CD14-positive monocyte (primary cell): ENCODE results near the gene P3H2. TPM values are rescaled to one million over a fixed set of nuclear protein-coding genes. Genes with fewer than 3 reads are reported as not detected.

Source experiments
- DNase-seq, 3 donors: peaks; one replicate each; pipeline ENCODE4 v3.0.0-alpha.2; 2011 to 2022
- H2AFZ ChIP-seq: 2 replicates; pipeline ENCODE4 v1.6.0; 2012; ENCODE audit warnings: mild to moderate bottlenecking, low read depth, low read length, inconsistent platforms; ENCODE audit not compliant: insufficient read depth, poor library complexity, severe bottlenecking
- H3K27ac ChIP-seq, 2 donors: 1 replicate in 1 of 2; 2 replicates in 1 of 2; pipeline ENCODE4 v1.5.1; 2012 to 2013; ENCODE audit warnings: low read length in 2 of 2, control low read depth in 1 of 2, inconsistent platforms in 1 of 2, low read depth in 1 of 2, mild to moderate bottlenecking in 1 of 2
- H3K27me3 ChIP-seq, 2 donors: one replicate each; pipeline versions ENCODE4 v1.6.0 to v1.6.1; 2011 to 2013; ENCODE audit warnings: low read length in 2 of 2; ENCODE audit not compliant: control insufficient read depth in 2 of 2, insufficient read depth in 2 of 2
- H3K36me3 ChIP-seq, 2 donors: replicated peaks in 1 of 2; 1 replicate in 1 of 2; 2 replicates in 1 of 2; pipeline versions ENCODE4 v1.5.1 to v1.6.1; 2012 to 2013; ENCODE audit warnings: low read length in 2 of 2, control low read depth in 1 of 2, inconsistent platforms in 1 of 2, mild to moderate bottlenecking in 1 of 2; ENCODE audit not compliant: insufficient read depth in 2 of 2, control insufficient read depth in 1 of 2
- H3K4me1 ChIP-seq, 2 donors: 1 replicate in 1 of 2; 2 replicates in 1 of 2; pipeline versions ENCODE4 v1.5.1 to v1.6.1; 2012 to 2013; ENCODE audit warnings: low read length in 2 of 2, control low read depth in 1 of 2, inconsistent platforms in 1 of 2, mild to moderate bottlenecking in 1 of 2, moderate library complexity in 1 of 2; ENCODE audit not compliant: insufficient read depth in 2 of 2, control insufficient read depth in 1 of 2
- H3K4me2 ChIP-seq: replicated peaks from 2 replicates; pipeline ENCODE3; 2012; ENCODE audit warnings: low read length, moderate library complexity, mild to moderate bottlenecking; ENCODE audit not compliant: poor library complexity, severe bottlenecking; ENCODE audit errors: extremely low read depth
- H3K4me3 ChIP-seq, 3 experiments: fragments of 200-600 bp in 1 of 3; sonication (generic) in 1 of 3; replicated peaks in 1 of 3; 1 replicate in 2 of 3; 2 replicates in 1 of 3; pipeline ENCODE4 v1.5.1; 2011 to 2013; ENCODE audit warnings: low read length in 3 of 3, mild to moderate bottlenecking in 3 of 3, control low read depth in 2 of 3, low read depth in 2 of 3, inconsistent platforms in 1 of 3, moderate library complexity in 1 of 3
- H3K79me2 ChIP-seq: 2 replicates; pipeline ENCODE4 v1.6.0; 2012; ENCODE audit warnings: mild to moderate bottlenecking, control low read depth, inconsistent platforms, low read length, moderate library complexity; ENCODE audit not compliant: insufficient read depth
- H3K9ac ChIP-seq: 2 replicates; pipeline ENCODE4 v1.6.0; 2017; ENCODE audit warnings: low read length, mild to moderate bottlenecking; ENCODE audit not compliant: insufficient read depth, poor library complexity, severe bottlenecking
- H3K9me3 ChIP-seq, 2 donors: replicated peaks in 1 of 2; 1 replicate in 1 of 2; 2 replicates in 1 of 2; pipeline versions ENCODE4 v1.5.1 to v1.6.1; 2012 to 2013; ENCODE audit warnings: low read length in 2 of 2, control low read depth in 1 of 2; ENCODE audit not compliant: control insufficient read depth in 1 of 2, insufficient read depth in 1 of 2
- H4K20me1 ChIP-seq: 2 replicates; pipeline ENCODE4 v1.6.0; 2012; ENCODE audit warnings: mild to moderate bottlenecking, low read length, control low read depth, moderate library complexity; ENCODE audit not compliant: insufficient read depth
- H3K27ac Mint-ChIP-seq, 7 donors: one replicate each; pipeline ENCODE4 v1.8.0; 2020; ENCODE audit warnings: mild to moderate bottlenecking in 7 of 7, mixed read lengths in 7 of 7, moderate library complexity in 6 of 7, inconsistent platforms in 2 of 7
- H3K27me3 Mint-ChIP-seq, 3 donors: one replicate each; pipeline ENCODE4 v1.8.0; 2021 to 2022; ENCODE audit warnings: low read depth in 3 of 3, mild to moderate bottlenecking in 3 of 3, mixed read lengths in 3 of 3, moderate library complexity in 3 of 3, inconsistent platforms in 1 of 3
- H3K36me3 Mint-ChIP-seq, 2 donors: one replicate each; pipeline ENCODE4 v1.8.0; 2020; ENCODE audit warnings: mixed read lengths in 2 of 2, inconsistent platforms in 1 of 2, mild to moderate bottlenecking in 1 of 2
- H3K4me1 Mint-ChIP-seq: one replicate; pipeline ENCODE4 v1.8.0; 2020; ENCODE audit warnings: mild to moderate bottlenecking, mixed read lengths
- H3K4me3 Mint-ChIP-seq, 2 donors: one replicate each; pipeline ENCODE4 v1.8.0; 2020; ENCODE audit warnings: mild to moderate bottlenecking in 2 of 2, mixed read lengths in 2 of 2, moderate library complexity in 1 of 2
- H3K9me3 Mint-ChIP-seq, 7 donors: one replicate each; pipeline ENCODE4 v1.8.0; 2020 to 2022; ENCODE audit warnings: mixed read lengths in 7 of 7, mild to moderate bottlenecking in 6 of 7, moderate library complexity in 6 of 7, inconsistent platforms in 2 of 7
- WGBS: methylation state at CpG from one replicate; pipeline ENCODE4 v1.1.5; 2013; ENCODE audit warnings: missing lambda C conversion rate; ENCODE audit not compliant: insufficient coverage; 5-methylcytosine and 5-hydroxymethylcytosine counted together
- intact Hi-C, 2 donors: fragments of 100-400 bp; cut with micrococcal nuclease; formaldehyde crosslinking; loops; one replicate each; pipeline versions ENCODE4 v1.15.0 to v1.15.1; 2023
- polyA plus RNA-seq, 3 donors: library from polyadenylated mRNA; depleted of rRNA in 1 of 3; unstranded in 2 of 3; stranded (reverse) in 1 of 3; fragments of 300-500 nt in 2 of 3; fragments of >200 nt in 1 of 3; fragmentation: Illumina TruSeq in 2 of 3; gene quantifications; 1 replicate in 2 of 3; 2 replicates in 1 of 3; pipeline ENCODE4 v1.2.3, GENCODE V29; 2012 to 2021
- TF ChIP-seq, protein P1 (sequence below): fragments of 200-600 bp; IDR thresholded peaks from one replicate; pipeline ENCODE4 v1.8.0; 2022; ENCODE audit warnings: antibody characterized with exemption, mild to moderate bottlenecking

Gene P3H2
- polyA plus RNA-seq, 3 donors = 0.25 to 0.31 (median 0.27) TPM

DNA sequence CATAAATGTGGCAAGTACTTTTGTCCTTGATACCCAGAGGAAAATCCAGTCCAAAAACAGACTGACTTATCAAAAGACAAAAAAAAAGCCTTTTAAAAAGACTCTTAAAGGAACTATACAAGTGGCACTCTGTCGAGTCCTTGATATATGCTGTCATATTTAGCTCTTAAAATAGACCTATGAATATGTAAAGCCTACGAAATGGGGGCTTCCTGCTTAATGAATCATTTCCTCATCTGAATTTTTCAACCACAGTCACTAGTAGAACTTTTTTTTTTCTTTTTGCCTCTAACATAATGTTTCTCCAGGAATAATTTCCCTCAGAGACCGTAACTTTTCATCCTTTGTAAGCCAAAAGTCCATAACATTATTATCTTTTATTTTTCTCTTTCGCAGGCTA, 95.8 kb downstream of the P3H2 start:
- H3K4me3 ChIP-seq = no peak overlapping the region
- H3K27ac Mint-ChIP-seq = no peak overlapping the region
- no peaks in the 10 kb centered on the region for H3K36me3 ChIP-seq
- H3K9me3 Mint-ChIP-seq = peaks cover 0 to 1% (median 0%) of the 10 kb centered on the region in 7 donors
- peak in 1 of 3 donors; percentile 16 for DNase-seq
- no peak overlapping the region for H3K9ac ChIP-seq
- H3K36me3 Mint-ChIP-seq = no peaks in the 10 kb centered on the region
- H3K27me3 Mint-ChIP-seq = peaks cover 1 to 7% (median 5%) of the 10 kb centered on the region in 3 donors
- TF ChIP-seq, protein P1, sequence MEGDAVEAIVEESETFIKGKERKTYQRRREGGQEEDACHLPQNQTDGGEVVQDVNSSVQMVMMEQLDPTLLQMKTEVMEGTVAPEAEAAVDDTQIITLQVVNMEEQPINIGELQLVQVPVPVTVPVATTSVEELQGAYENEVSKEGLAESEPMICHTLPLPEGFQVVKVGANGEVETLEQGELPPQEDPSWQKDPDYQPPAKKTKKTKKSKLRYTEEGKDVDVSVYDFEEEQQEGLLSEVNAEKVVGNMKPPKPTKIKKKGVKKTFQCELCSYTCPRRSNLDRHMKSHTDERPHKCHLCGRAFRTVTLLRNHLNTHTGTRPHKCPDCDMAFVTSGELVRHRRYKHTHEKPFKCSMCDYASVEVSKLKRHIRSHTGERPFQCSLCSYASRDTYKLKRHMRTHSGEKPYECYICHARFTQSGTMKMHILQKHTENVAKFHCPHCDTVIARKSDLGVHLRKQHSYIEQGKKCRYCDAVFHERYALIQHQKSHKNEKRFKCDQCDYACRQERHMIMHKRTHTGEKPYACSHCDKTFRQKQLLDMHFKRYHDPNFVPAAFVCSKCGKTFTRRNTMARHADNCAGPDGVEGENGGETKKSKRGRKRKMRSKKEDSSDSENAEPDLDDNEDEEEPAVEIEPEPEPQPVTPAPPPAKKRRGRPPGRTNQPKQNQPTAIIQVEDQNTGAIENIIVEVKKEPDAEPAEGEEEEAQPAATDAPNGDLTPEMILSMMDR = no peak
- H4K20me1 ChIP-seq = no peaks in the 10 kb centered on the region
- 0% methylated on average over 1 of the region's 4 CpGs for WGBS
- H3K4me1 ChIP-seq = no peaks in the 10 kb centered on the region
- no peak overlapping the region for H2AFZ ChIP-seq
- no peak overlapping the region for H3K4me3 Mint-ChIP-seq
- H3K79me2 ChIP-seq = no peaks in the 10 kb centered on the region
- H3K27ac ChIP-seq = no peak overlapping the region
- H3K27me3 ChIP-seq = no peaks in the 10 kb centered on the region
- H3K9me3 ChIP-seq = no peaks in the 10 kb centered on the region
- no peak overlapping the region for H3K4me2 ChIP-seq
- intact Hi-C loops = no loop called here
- peaks cover 6% of the 10 kb centered on the region for H3K4me1 Mint-ChIP-seq

GRCh38 chr3:190019844-190020243, 100.9 kb downstream of the P3H2 start:
- no peak overlapping the region for H3K4me3 Mint-ChIP-seq
- no peak overlapping the region for H3K4me3 ChIP-seq

More at GRCh38 chr3:190019844-190020243, 100.9 kb downstream of the P3H2 start:
- Histone ChIP-seq H3K27me3 (no peaks in the 10 kb centered on the region), H4K20me1 (no peaks in the 10 kb centered on the region), H3K4me1 (no peaks in the 10 kb centered on the region), H3K36me3 (no peaks in the 10 kb centered on the region), H3K79me2 (no peaks in the 10 kb centered on the region), H3K4me2 (no peak overlapping the region), H2AFZ (no peak overlapping the region), H3K9me3 (no peaks in the 10 kb centered on the region), H3K27ac (no peak overlapping the region), H3K9ac (no peak overlapping the region)
- Mint-ChIP-seq H3K36me3 (no peaks in the 10 kb centered on the region), H3K9me3 (no peaks in the 10 kb centered on the region), H3K27ac (no peak overlapping the region), H3K27me3 (peaks cover 0 to 4% (median 3%) of the 10 kb centered on the region in 3 donors), H3K4me1 (peaks cover 6% of the 10 kb centered on the region)
- WGBS = no CpG with 5 or more reads among the region's 2 CpGs
- DNase-seq = no peak
- TF ChIP-seq, protein P1 = no peak
- intact Hi-C loops = no loop called here
